Measurements from ENCODE around the gene TINAGL1. TPM values are rescaled to one million over a fixed set of nuclear protein-coding genes. Genes with fewer than 3 reads are reported as not detected.

Gene TINAGL1
- total RNA-seq, 2 donors from 2014 or later: 116 to 130 TPM

GRCh38 chr1:31614414-31615005 is 38.2 kb downstream of the TINAGL1 start:
- intact Hi-C loops (cut with DNase I): no loop called here
- peaks cover 9% of the 10 kb centered on the region for H3K27me3 ChIP-seq

GRCh38 chr1:31615414-31615813 is 39.1 kb downstream of the TINAGL1 start:
- Histone ChIP-seq H3K4me1 (peaks cover 7% of the 10 kb centered on the region), H3K9me3 (no peaks in the 10 kb centered on the region), H3K9ac (ENCODE audit: low read depth in 2 of 2, low read length in 2 of 2) (no peak overlapping the region), H3K27ac (no peak overlapping the region), H3K27me3 (peaks cover 9% of the 10 kb centered on the region), H3K36me3 (no peaks in the 10 kb centered on the region), H3K4me3 (no peak overlapping the region)
- no peak for DNase-seq
- intact Hi-C loops (cut with DNase I): no loop called here
- no peak for TF ChIP-seq CTCF (IDR thresholded peaks at IDR 0.05)

More at GRCh38 chr1:31614414-31615005, 38.2 kb downstream of the TINAGL1 start:
- Histone ChIP-seq H3K27ac (no peak overlapping the region), H3K36me3 (no peaks in the 10 kb centered on the region), H3K4me1 (peaks cover 7% of the 10 kb centered on the region), H3K9ac (ENCODE audit: low read depth in 2 of 2, low read length in 2 of 2) (no peak overlapping the region), H3K4me3 (no peak overlapping the region), H3K9me3 (no peaks in the 10 kb centered on the region)
- no peak for TF ChIP-seq CTCF (IDR thresholded peaks at IDR 0.05)
- no peak for DNase-seq

GRCh38 chr1:31615939-31616338 is 39.6 kb downstream of the TINAGL1 start:
- H3K27ac ChIP-seq: no peak overlapping the region
- no peak overlapping the region for H3K4me3 ChIP-seq
- H3K27me3 ChIP-seq: peaks cover 9% of the 10 kb centered on the region
- no peak for DNase-seq
- H3K4me1 ChIP-seq: peaks cover 7% of the 10 kb centered on the region
- no peak for TF ChIP-seq CTCF (IDR thresholded peaks at IDR 0.05)
- intact Hi-C loops (cut with DNase I): no loop called here
- no peaks in the 10 kb centered on the region for H3K9me3 ChIP-seq
- H3K9ac ChIP-seq (ENCODE audit: low read depth in 2 of 2, low read length in 2 of 2): no peak overlapping the region
- H3K36me3 ChIP-seq: no peaks in the 10 kb centered on the region

- DNase-seq: no peak
- Histone ChIP-seq H3K27me3 (peaks cover 9% of the 10 kb centered on the region), H3K36me3 (no peaks in the 10 kb centered on the region), H3K9me3 (no peaks in the 10 kb centered on the region), H3K4me1 (peaks cover 7% of the 10 kb centered on the region), H3K27ac (no peak within 1 kb of the TSS), H3K4me3 (peak within 1 kb of the TSS; percentile 45), H3K9ac (ENCODE audit: low read depth in 2 of 2, low read length in 2 of 2) (peak within 1 kb of the TSS in 1 of 2 donors; percentile 37)
- no peak for TF ChIP-seq CTCF (IDR thresholded peaks at IDR 0.05)
- intact Hi-C loops (cut with DNase I): no loop called here
These were observed 41.1 kb downstream of the TINAGL1 start, which contains the start of gene HCRTR1 for GRCh38 chr1:31617218-31617915. Gene HCRTR1 (plus strand): TSS chr1:31617689. CDS start chr1:31619193, 1,504 bp downstream.

- DNase-seq: peak; percentile 42
- Histone ChIP-seq H3K9ac (ENCODE audit: low read depth in 2 of 2, low read length in 2 of 2) (peak overlapping the region in 1 of 2 donors; percentile 37), H3K36me3 (no peaks in the 10 kb centered on the region), H3K4me1 (peaks cover 7% of the 10 kb centered on the region), H3K27ac (no peak overlapping the region), H3K27me3 (peaks cover 9% of the 10 kb centered on the region), H3K9me3 (no peaks in the 10 kb centered on the region), H3K4me3 (peak overlapping the region; percentile 45)
- intact Hi-C loops (cut with DNase I): no loop called here
- peak; percentile 78 for TF ChIP-seq CTCF (IDR thresholded peaks at IDR 0.05)
These were observed 41.8 kb downstream of the TINAGL1 start for GRCh38 chr1:31617916-31618746.

All from colonic mucosa (tissue), 4 donors.